Hematopoietic multipotent progenitor cell treated with erythropoietin and hydrocortisone succinate and interleukin-3 and kit ligand, for 17 days (in vitro differentiated cells): Measurements from ENCODE around the gene AGBL5.
"Not testable (repeated sequence)": the region's sequence is repeated elsewhere in the genome, so short reads cannot be mapped to it uniquely, and the experiment has no call there.

Experiments
- DNase-seq: peaks from one replicate; pipeline ENCODE4 v3.0.0-alpha.2; 2015; ENCODE audit warnings: low spot score

AGBL5 gene

DNA sequence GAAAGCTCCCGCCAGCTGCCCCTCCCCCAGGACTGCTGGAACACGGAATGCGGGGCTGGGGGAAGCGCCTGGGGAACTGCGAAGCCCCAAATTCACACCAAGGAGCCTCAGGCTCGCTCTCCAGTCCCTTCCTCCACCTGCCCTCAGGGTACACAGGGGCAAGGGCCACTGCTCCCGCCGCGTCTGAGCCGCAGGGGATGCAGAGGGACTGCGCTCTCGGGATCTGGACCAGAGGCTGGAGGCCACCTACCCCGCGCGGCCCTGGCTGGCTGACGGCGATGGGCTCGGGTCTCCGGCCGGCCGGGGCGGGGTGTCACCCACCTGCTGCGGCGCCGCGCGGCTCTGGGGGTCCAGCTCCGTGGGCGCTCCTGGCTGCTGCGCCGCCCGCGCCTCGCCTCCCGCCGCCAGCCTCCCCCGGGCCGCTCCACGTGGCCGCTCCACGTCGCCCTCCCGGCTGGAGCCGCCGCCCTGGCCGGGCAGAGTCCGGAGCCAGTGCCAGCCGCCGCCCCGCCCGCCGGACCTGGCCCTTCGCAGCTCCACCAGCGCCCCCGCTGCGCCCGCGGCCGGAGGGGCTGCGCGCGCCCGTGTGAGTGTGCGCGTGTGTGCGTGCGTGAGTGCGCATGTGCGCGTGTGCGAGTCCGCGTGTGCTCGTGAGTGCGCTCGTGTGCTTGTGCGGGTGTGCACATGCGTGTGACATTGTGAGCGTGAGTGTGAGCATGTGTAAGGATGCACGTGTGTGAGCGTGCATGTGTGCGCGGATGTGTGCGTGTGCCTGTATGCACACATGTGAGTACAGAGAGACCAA, 67.3 kb downstream of the AGBL5 start, which contains the start of gene CGREF1:
CGREF1 (minus strand) TSS at position 604 of the 805 bp plus-strand sequence. CDS start 14,762 bp downstream, outside the sequence.
- DNase-seq, result no peak

DNA sequence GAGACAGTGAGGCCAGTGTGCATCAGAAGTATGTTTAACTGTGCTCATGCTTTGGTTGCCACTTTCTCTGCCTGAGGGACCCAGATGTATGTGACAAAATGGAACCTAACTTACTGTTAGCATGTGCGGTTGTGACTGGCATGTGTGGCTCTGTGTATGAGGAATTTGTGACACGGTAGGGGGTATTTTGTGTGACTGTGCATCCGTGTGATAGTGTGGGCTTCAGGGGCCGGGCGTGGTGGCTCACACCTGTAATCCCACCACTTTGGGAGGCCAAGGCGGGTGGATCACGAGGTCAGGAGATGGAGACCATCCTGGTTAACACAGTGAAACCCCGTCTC, 67.8 kb downstream of the AGBL5 start:
- DNase-seq, result not testable (repeated sequence)
